MM.1S (cell line): Measurements from ENCODE around the gene GUCY2C.

Experiments
- CTCF ChIP-seq: fragments of 300-600 bp; sonication (generic); IDR thresholded peaks from 2 replicates; pipeline ENCODE4 v1.5.1; 2016; ENCODE audit warnings: antibody characterized with exemption, low read length, mixed read lengths
- EZH2 ChIP-seq: fragments of 300-600 bp; sonication (generic); optimal IDR thresholded peaks from 2 replicates; pipeline ENCODE3; 2017; ENCODE audit warnings: low read depth, mild to moderate bottlenecking, antibody characterized with exemption, low read length, mixed read lengths

- TF ChIP-seq CTCF (no peak), EZH2 (no peak)
Observed at GRCh38 chr12:14613718-14614117, 82.7 kb downstream of the GUCY2C start.
